CD14-positive monocyte (primary cell): ENCODE data around the gene ZNF19. TPM values are rescaled to one million over a fixed set of nuclear protein-coding genes. Genes with fewer than 3 reads are reported as not detected.

Source experiments
- DNase-seq, 3 donors: peaks; one replicate each; pipeline ENCODE4 v3.0.0-alpha.2; 2011 to 2022
- H2AFZ ChIP-seq: 2 replicates; pipeline ENCODE4 v1.6.0; 2012; ENCODE audit warnings: mild to moderate bottlenecking, low read depth, low read length, inconsistent platforms; ENCODE audit not compliant: insufficient read depth, poor library complexity, severe bottlenecking
- H3K27ac ChIP-seq, 2 donors: 1 replicate in 1 of 2; 2 replicates in 1 of 2; pipeline ENCODE4 v1.5.1; 2012 to 2013; ENCODE audit warnings: low read length in 2 of 2, control low read depth in 1 of 2, inconsistent platforms in 1 of 2, low read depth in 1 of 2, mild to moderate bottlenecking in 1 of 2
- H3K27me3 ChIP-seq, 2 donors: one replicate each; pipeline versions ENCODE4 v1.6.0 to v1.6.1; 2011 to 2013; ENCODE audit warnings: low read length in 2 of 2; ENCODE audit not compliant: control insufficient read depth in 2 of 2, insufficient read depth in 2 of 2
- H3K36me3 ChIP-seq, 2 donors: replicated peaks in 1 of 2; 1 replicate in 1 of 2; 2 replicates in 1 of 2; pipeline versions ENCODE4 v1.5.1 to v1.6.1; 2012 to 2013; ENCODE audit warnings: low read length in 2 of 2, control low read depth in 1 of 2, inconsistent platforms in 1 of 2, mild to moderate bottlenecking in 1 of 2; ENCODE audit not compliant: insufficient read depth in 2 of 2, control insufficient read depth in 1 of 2
- H3K4me1 ChIP-seq, 2 donors: 1 replicate in 1 of 2; 2 replicates in 1 of 2; pipeline versions ENCODE4 v1.5.1 to v1.6.1; 2012 to 2013; ENCODE audit warnings: low read length in 2 of 2, control low read depth in 1 of 2, inconsistent platforms in 1 of 2, mild to moderate bottlenecking in 1 of 2, moderate library complexity in 1 of 2; ENCODE audit not compliant: insufficient read depth in 2 of 2, control insufficient read depth in 1 of 2
- H3K4me2 ChIP-seq: replicated peaks from 2 replicates; pipeline ENCODE3; 2012; ENCODE audit warnings: low read length, moderate library complexity, mild to moderate bottlenecking; ENCODE audit not compliant: poor library complexity, severe bottlenecking; ENCODE audit errors: extremely low read depth
- H3K4me3 ChIP-seq, 3 experiments: fragments of 200-600 bp in 1 of 3; sonication (generic) in 1 of 3; replicated peaks in 1 of 3; 1 replicate in 2 of 3; 2 replicates in 1 of 3; pipeline ENCODE4 v1.5.1; 2011 to 2013; ENCODE audit warnings: low read length in 3 of 3, mild to moderate bottlenecking in 3 of 3, control low read depth in 2 of 3, low read depth in 2 of 3, inconsistent platforms in 1 of 3, moderate library complexity in 1 of 3
- H3K79me2 ChIP-seq: 2 replicates; pipeline ENCODE4 v1.6.0; 2012; ENCODE audit warnings: mild to moderate bottlenecking, control low read depth, inconsistent platforms, low read length, moderate library complexity; ENCODE audit not compliant: insufficient read depth
- H3K9ac ChIP-seq: 2 replicates; pipeline ENCODE4 v1.6.0; 2017; ENCODE audit warnings: low read length, mild to moderate bottlenecking; ENCODE audit not compliant: insufficient read depth, poor library complexity, severe bottlenecking
- H3K9me3 ChIP-seq, 2 donors: replicated peaks in 1 of 2; 1 replicate in 1 of 2; 2 replicates in 1 of 2; pipeline versions ENCODE4 v1.5.1 to v1.6.1; 2012 to 2013; ENCODE audit warnings: low read length in 2 of 2, control low read depth in 1 of 2; ENCODE audit not compliant: control insufficient read depth in 1 of 2, insufficient read depth in 1 of 2
- H4K20me1 ChIP-seq: 2 replicates; pipeline ENCODE4 v1.6.0; 2012; ENCODE audit warnings: mild to moderate bottlenecking, low read length, control low read depth, moderate library complexity; ENCODE audit not compliant: insufficient read depth
- H3K27ac Mint-ChIP-seq, 7 donors: one replicate each; pipeline ENCODE4 v1.8.0; 2020; ENCODE audit warnings: mild to moderate bottlenecking in 7 of 7, mixed read lengths in 7 of 7, moderate library complexity in 6 of 7, inconsistent platforms in 2 of 7
- H3K27me3 Mint-ChIP-seq, 3 donors: one replicate each; pipeline ENCODE4 v1.8.0; 2021 to 2022; ENCODE audit warnings: low read depth in 3 of 3, mild to moderate bottlenecking in 3 of 3, mixed read lengths in 3 of 3, moderate library complexity in 3 of 3, inconsistent platforms in 1 of 3
- H3K36me3 Mint-ChIP-seq, 2 donors: one replicate each; pipeline ENCODE4 v1.8.0; 2020; ENCODE audit warnings: mixed read lengths in 2 of 2, inconsistent platforms in 1 of 2, mild to moderate bottlenecking in 1 of 2
- H3K4me1 Mint-ChIP-seq: one replicate; pipeline ENCODE4 v1.8.0; 2020; ENCODE audit warnings: mild to moderate bottlenecking, mixed read lengths
- H3K4me3 Mint-ChIP-seq, 2 donors: one replicate each; pipeline ENCODE4 v1.8.0; 2020; ENCODE audit warnings: mild to moderate bottlenecking in 2 of 2, mixed read lengths in 2 of 2, moderate library complexity in 1 of 2
- H3K9me3 Mint-ChIP-seq, 7 donors: one replicate each; pipeline ENCODE4 v1.8.0; 2020 to 2022; ENCODE audit warnings: mixed read lengths in 7 of 7, mild to moderate bottlenecking in 6 of 7, moderate library complexity in 6 of 7, inconsistent platforms in 2 of 7
- CTCF ChIP-seq: fragments of 200-600 bp; IDR thresholded peaks from one replicate; pipeline ENCODE4 v1.8.0; 2022; ENCODE audit warnings: antibody characterized with exemption, mild to moderate bottlenecking
- WGBS: methylation state at CpG from one replicate; pipeline ENCODE4 v1.1.5; 2013; ENCODE audit warnings: missing lambda C conversion rate; ENCODE audit not compliant: insufficient coverage; 5-methylcytosine and 5-hydroxymethylcytosine counted together
- intact Hi-C, 2 donors: fragments of 100-400 bp; cut with micrococcal nuclease; formaldehyde crosslinking; loops; one replicate each; pipeline versions ENCODE4 v1.15.0 to v1.15.1; 2023
- polyA plus RNA-seq, 3 donors: library from polyadenylated mRNA; depleted of rRNA in 1 of 3; unstranded in 2 of 3; stranded (reverse) in 1 of 3; fragments of 300-500 nt in 2 of 3; fragments of >200 nt in 1 of 3; fragmentation: Illumina TruSeq in 2 of 3; gene quantifications; 1 replicate in 2 of 3; 2 replicates in 1 of 3; pipeline ENCODE4 v1.2.3, GENCODE V29; 2012 to 2021

ZNF19 gene
- polyA plus RNA-seq, 3 donors, result 0.41 to 0.80 TPM; not detected in 1

GRCh38 chr16:71473891-71474290 lies 15.2 kb downstream of the ZNF19 start:
- no peak for DNase-seq
- peaks cover 10 to 24% of the 10 kb centered on the region in 2 donors for H3K36me3 Mint-ChIP-seq
- H3K79me2 ChIP-seq, result no peaks in the 10 kb centered on the region
- peaks cover 5 to 29% of the 10 kb centered on the region in 2 donors for H3K36me3 ChIP-seq
- peak overlapping the region in 1 of 7 donors; percentile 10 for H3K27ac Mint-ChIP-seq
- H3K9me3 Mint-ChIP-seq, result peaks cover 0 to 1% (median 0%) of the 10 kb centered on the region in 7 donors
- 100% methylated on average over 2 of the region's 5 CpGs for WGBS
- no peaks in the 10 kb centered on the region for H3K27me3 Mint-ChIP-seq
- H3K27ac ChIP-seq, result no peak overlapping the region
- H3K4me3 Mint-ChIP-seq, result no peak overlapping the region
- no peak overlapping the region for H2AFZ ChIP-seq
- no peaks in the 10 kb centered on the region for H3K9me3 ChIP-seq
- H3K4me3 ChIP-seq, result no peak overlapping the region
- no peak overlapping the region for H3K4me2 ChIP-seq
- no peak for TF ChIP-seq CTCF
- H3K27me3 ChIP-seq, result no peaks in the 10 kb centered on the region
- no peaks in the 10 kb centered on the region for H3K4me1 Mint-ChIP-seq
- H3K9ac ChIP-seq, result no peak overlapping the region
- H4K20me1 ChIP-seq, result no peaks in the 10 kb centered on the region
- no peaks in the 10 kb centered on the region for H3K4me1 ChIP-seq
- intact Hi-C loops, result no loop called here

DNA sequence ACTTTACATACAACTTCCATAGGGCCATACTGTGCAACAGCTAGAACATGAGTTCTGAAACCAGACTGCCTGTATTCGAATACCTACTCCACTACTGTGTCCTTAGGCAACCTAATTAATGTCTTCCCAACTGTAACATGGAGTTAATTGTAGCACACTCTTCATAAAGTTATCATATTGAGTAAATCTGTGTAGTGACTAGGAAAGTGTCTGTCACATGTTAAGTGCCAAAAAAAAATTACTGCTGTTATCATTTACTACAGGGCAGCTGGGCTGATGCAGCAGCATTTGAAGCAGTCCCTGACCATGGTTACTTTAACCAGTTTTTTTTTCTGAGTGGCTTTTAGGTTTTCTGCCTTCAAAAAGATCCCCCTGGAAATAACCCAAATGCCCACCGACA lies 16.2 kb downstream of the ZNF19 start:
- H4K20me1 ChIP-seq, result no peaks in the 10 kb centered on the region
- Mint-ChIP-seq H3K36me3 (peaks cover 5 to 18% of the 10 kb centered on the region in 2 donors), H3K4me3 (no peak overlapping the region), H3K27me3 (no peaks in the 10 kb centered on the region), H3K9me3 (peaks cover 0 to 1% (median 0%) of the 10 kb centered on the region in 7 donors), H3K4me1 (no peaks in the 10 kb centered on the region), H3K27ac (no peak overlapping the region)
- H3K27me3 ChIP-seq, result no peaks in the 10 kb centered on the region
- H3K27ac ChIP-seq, result no peak overlapping the region
- TF ChIP-seq CTCF, result no peak
- no peak overlapping the region for H2AFZ ChIP-seq
- H3K4me1 ChIP-seq, result no peaks in the 10 kb centered on the region
- no peaks in the 10 kb centered on the region for H3K79me2 ChIP-seq
- intact Hi-C loops, result no loop called here
- no peak for DNase-seq
- H3K4me2 ChIP-seq, result no peak overlapping the region
- no CpG with 5 or more reads among the region's 2 CpGs for WGBS
- no peaks in the 10 kb centered on the region for H3K9me3 ChIP-seq
- peaks cover 5 to 28% of the 10 kb centered on the region in 2 donors for H3K36me3 ChIP-seq
- no peak overlapping the region for H3K4me3 ChIP-seq
- no peak overlapping the region for H3K9ac ChIP-seq
